ENCODE results near the gene PLPPR5.
"Not testable (repeated sequence)": the region's sequence is repeated elsewhere in the genome, so short reads cannot be mapped to it uniquely, and the experiment has no call there.

Gene PLPPR5

DNA sequence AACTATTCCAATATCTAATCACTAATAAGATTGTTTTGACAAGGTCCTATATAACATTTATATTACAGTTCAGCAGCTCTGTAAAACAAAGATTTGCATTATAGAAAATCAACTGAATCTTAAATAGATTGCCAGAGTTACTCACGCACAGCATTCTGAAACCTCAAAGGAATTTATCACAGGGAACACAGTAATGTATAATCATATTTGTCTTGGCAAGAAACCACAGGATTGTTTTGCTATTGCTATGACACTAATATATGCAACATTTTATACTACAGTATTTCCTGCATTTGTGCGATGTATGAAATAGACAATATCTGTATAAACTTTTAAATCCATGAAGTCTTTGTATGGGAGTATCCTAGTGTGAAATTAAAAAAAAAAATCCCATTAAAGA lies 101.4 kb downstream of the PLPPR5 start:
- no peak overlapping the region for H3K4me3 ChIP-seq (ENCODE audit: low read length)
- H3K27me3 ChIP-seq (ENCODE audit: control insufficient read depth, insufficient read depth, low read length) = no peaks in the 10 kb centered on the region
- no peaks in the 10 kb centered on the region for H3K4me1 ChIP-seq (ENCODE audit: control insufficient read depth, insufficient read depth, low read length)
- H3K9ac ChIP-seq (ENCODE audit: low read length) = no peak overlapping the region
- no peaks in the 10 kb centered on the region for H3K36me3 ChIP-seq (ENCODE audit: control insufficient read depth, insufficient read depth, low read length)
- H3K27ac ChIP-seq (ENCODE audit: low read depth, low read length) = no peak overlapping the region

DNA sequence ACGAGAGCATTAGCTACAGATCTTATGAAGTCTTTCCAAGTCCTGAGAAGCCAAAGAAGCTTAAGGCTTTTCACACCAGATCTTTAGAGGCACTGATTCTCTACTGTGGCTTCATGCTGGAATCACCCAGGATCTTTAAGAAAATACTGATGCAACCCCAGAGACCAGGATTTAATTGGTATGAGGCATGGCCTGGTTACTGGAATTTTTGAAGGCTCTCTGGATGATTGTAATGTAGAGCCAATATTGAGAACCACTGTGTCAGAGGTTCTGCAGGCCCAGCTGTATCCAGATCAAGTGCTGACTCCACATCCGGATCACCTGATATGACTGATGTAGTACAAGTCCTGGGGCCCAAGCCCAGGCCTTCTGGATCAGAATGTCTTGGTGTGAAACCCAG lies 105.7 kb downstream of the PLPPR5 start:
- Histone ChIP-seq H3K36me3 (ENCODE audit: control insufficient read depth, insufficient read depth, low read length) (no peaks in the 10 kb centered on the region), H3K4me1 (ENCODE audit: control insufficient read depth, insufficient read depth, low read length) (no peaks in the 10 kb centered on the region), H3K4me3 (ENCODE audit: low read length) (no peak overlapping the region), H3K27me3 (ENCODE audit: control insufficient read depth, insufficient read depth, low read length) (no peaks in the 10 kb centered on the region), H3K27ac (ENCODE audit: low read depth, low read length) (no peak overlapping the region), H3K9ac (ENCODE audit: low read length) (no peak overlapping the region)

DNA sequence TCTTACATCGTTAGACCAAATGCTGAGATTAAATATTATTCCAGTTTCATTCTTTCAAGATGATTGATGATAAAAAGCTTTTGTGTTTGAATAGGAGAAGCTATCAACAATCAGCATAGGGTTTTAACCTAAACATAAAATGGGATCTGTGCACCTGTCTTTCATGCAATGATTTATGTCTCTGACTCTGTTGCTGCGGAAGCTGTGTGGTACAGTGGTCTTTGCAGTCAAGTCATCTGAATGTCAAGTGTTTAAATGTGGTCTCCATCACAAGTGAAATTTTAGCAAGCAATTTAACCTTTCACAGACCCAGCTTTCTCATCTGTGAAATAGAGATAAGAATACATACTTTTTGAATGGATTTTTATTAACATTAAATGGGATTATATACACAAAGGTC lies 107.2 kb downstream of the PLPPR5 start:
- Histone ChIP-seq H3K9ac (ENCODE audit: low read length) (no peak overlapping the region), H3K36me3 (ENCODE audit: control insufficient read depth, insufficient read depth, low read length) (no peaks in the 10 kb centered on the region), H3K4me3 (ENCODE audit: low read length) (no peak overlapping the region), H3K27me3 (ENCODE audit: control insufficient read depth, insufficient read depth, low read length) (no peaks in the 10 kb centered on the region), H3K4me1 (ENCODE audit: control insufficient read depth, insufficient read depth, low read length) (no peaks in the 10 kb centered on the region), H3K27ac (ENCODE audit: low read depth, low read length) (no peak overlapping the region)

DNA sequence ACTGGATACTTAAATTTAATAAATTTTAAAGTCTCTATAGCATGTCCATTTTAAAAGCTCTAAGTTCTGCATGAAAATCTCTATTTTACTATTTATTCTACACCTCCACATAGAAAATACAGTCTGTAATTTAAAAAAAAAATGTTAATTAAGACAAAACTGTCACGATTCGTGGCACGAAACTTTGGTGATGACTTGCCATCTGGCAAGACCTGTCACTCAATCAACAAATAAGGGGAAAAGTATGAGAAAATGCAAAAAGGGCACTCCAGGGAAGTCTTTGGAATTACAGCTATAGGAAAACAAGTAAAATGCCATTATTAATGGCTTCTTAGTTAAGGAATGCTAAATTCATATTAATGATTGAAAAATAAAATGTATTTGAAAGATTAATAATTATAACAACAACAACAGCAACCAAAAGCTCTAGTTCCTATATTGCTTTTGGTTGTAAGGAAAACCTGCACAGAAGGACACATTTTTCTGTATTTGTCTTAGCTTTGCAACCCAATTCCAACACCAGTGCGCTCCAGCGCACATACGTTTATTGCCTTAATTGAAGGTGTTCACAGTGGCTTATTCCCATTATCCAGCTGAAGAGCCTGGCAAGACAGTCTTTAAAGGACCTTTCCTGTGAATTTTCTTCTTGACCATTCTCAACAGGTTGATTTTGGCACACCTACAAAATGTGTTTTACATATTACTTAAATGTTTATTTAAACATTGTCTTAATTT lies 107.8 kb downstream of the PLPPR5 start:
- H3K4me1 ChIP-seq (ENCODE audit: control insufficient read depth, insufficient read depth, low read length) = no peaks in the 10 kb centered on the region
- no peaks in the 10 kb centered on the region for H3K27me3 ChIP-seq (ENCODE audit: control insufficient read depth, insufficient read depth, low read length)
- no peak overlapping the region for H3K27ac ChIP-seq (ENCODE audit: low read depth, low read length)

DNA sequence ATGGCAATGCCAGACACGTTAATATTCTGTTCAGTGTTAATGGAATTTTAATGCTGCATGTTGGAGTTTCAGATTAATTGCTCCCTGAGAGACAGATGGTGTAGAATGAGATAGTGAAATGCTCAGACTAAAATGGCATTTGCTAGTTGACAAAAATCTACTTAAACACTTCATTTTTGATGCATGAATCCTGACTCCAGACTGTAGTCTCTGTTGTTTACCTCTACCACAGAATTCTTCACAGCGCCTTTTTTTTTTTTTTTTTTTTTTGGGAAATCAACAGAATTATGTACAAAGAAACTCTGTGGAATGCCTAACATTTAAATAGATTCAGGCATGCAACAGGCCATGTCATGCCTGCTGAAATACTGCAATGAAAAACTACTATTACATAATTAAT lies 111.3 kb downstream of the PLPPR5 start:
- Histone ChIP-seq H3K4me3 (ENCODE audit: low read length) (no peak overlapping the region), H3K27ac (ENCODE audit: low read depth, low read length) (no peak overlapping the region), H3K27me3 (ENCODE audit: control insufficient read depth, insufficient read depth, low read length) (no peaks in the 10 kb centered on the region), H3K4me1 (ENCODE audit: control insufficient read depth, insufficient read depth, low read length) (no peaks in the 10 kb centered on the region), H3K9ac (ENCODE audit: low read length) (no peak overlapping the region), H3K36me3 (ENCODE audit: control insufficient read depth, insufficient read depth, low read length) (no peaks in the 10 kb centered on the region)

More for the DNA sequence above, 107.8 kb downstream of the PLPPR5 start:
- no peaks in the 10 kb centered on the region for H3K36me3 ChIP-seq (ENCODE audit: control insufficient read depth, insufficient read depth, low read length)
- H3K9ac ChIP-seq (ENCODE audit: low read length) = no peak overlapping the region
- no peak overlapping the region for H3K4me3 ChIP-seq (ENCODE audit: low read length)

DNA sequence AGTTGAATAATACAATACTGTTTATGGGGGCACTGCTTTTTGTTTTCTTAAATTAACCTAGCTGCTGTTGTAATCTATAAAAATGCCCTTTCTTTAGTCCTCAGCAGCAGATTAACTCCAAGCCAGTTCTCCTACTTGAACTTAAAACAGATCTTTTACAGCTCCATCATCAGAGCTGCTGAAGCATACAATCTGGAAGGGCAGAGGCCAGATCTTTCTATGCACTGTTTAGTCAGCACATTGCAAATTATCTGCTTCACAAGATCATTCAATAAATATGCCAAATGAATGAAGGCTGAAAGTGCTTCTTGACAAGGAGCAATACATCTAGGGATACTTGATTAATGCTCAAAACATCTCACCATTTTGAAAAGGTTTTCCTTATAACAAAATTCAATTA lies 115.8 kb downstream of the PLPPR5 start:
- H3K27me3 ChIP-seq (ENCODE audit: control insufficient read depth, insufficient read depth, low read length) = no peaks in the 10 kb centered on the region
- no peak overlapping the region for H3K27ac ChIP-seq (ENCODE audit: low read depth, low read length)
- H3K4me3 ChIP-seq (ENCODE audit: low read length) = no peak overlapping the region
- H3K36me3 ChIP-seq (ENCODE audit: control insufficient read depth, insufficient read depth, low read length) = no peaks in the 10 kb centered on the region
- no peaks in the 10 kb centered on the region for H3K4me1 ChIP-seq (ENCODE audit: control insufficient read depth, insufficient read depth, low read length)
- no peak overlapping the region for H3K9ac ChIP-seq (ENCODE audit: low read length)

DNA sequence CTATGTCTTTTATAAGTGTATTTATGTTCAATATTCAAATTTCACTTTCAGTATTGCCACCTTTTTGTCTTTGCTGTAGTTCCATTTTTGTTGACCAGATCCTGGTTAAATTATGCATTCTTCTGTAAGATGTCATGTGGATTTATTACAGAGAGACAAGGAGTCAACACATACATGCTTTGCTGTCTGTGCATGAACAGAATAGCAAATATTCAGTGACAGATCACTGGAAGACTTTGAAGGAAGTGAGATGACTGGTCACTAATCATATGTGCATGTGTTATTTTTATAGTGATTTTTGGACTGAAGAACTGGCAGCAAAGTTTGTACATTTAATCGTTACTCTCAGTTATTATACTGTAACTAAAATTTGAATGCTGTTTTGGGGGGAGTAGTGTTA lies 117.2 kb downstream of the PLPPR5 start:
- no peak overlapping the region for H3K27ac ChIP-seq (ENCODE audit: low read depth, low read length)

DNA sequence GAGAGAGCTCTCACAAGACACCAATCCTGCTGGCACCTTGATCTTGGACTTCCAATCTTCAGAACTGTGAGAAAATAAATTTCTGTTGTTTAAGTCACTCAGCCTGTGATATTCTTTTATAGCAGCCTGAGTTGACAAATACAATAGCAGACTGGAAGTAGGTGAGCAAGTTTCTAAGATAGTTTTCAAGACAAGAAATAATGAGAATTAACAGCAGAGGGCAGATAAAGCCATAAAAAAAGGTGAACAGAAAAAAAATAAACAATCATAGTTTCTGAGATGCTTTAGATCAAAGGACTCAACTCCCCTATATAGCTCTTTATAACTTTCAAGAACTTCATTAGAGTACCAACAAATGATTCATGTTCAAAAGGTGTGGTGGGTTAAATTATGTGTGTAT lies 119.8 kb downstream of the PLPPR5 start:
- Histone ChIP-seq H3K9ac (ENCODE audit: low read length) (no peak overlapping the region), H3K36me3 (ENCODE audit: control insufficient read depth, insufficient read depth, low read length) (no peaks in the 10 kb centered on the region), H3K4me1 (ENCODE audit: control insufficient read depth, insufficient read depth, low read length) (no peaks in the 10 kb centered on the region), H3K27me3 (ENCODE audit: control insufficient read depth, insufficient read depth, low read length) (no peaks in the 10 kb centered on the region), H3K27ac (ENCODE audit: low read depth, low read length) (no peak overlapping the region), H3K4me3 (ENCODE audit: low read length) (no peak overlapping the region)

More for the DNA sequence above, 117.2 kb downstream of the PLPPR5 start:
- H3K4me3 ChIP-seq (ENCODE audit: low read length) = no peak overlapping the region
- no peak overlapping the region for H3K9ac ChIP-seq (ENCODE audit: low read length)
- no peaks in the 10 kb centered on the region for H3K27me3 ChIP-seq (ENCODE audit: control insufficient read depth, insufficient read depth, low read length)
- no peaks in the 10 kb centered on the region for H3K36me3 ChIP-seq (ENCODE audit: control insufficient read depth, insufficient read depth, low read length)
- no peaks in the 10 kb centered on the region for H3K4me1 ChIP-seq (ENCODE audit: control insufficient read depth, insufficient read depth, low read length)

DNA sequence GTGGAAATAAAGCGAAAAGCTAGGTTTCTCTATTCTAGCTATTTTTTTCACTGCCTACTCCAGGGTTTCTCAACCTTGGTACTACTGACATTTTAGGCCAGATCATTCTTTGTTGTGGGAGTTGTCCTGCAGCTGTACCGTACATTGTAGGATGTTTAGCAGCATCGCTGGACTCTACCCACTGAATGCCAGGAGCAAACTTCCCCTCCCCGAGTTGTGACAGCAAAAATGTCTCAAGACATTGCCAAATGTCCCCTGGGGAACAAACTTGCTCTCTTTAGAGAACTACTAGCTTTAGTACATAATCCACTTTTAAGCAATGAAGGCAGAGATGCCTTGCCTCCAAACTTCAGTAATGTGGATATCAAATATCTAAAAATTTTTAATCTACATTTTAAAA lies 122.8 kb downstream of the PLPPR5 start:
- no peaks in the 10 kb centered on the region for H3K27me3 ChIP-seq (ENCODE audit: control insufficient read depth, insufficient read depth, low read length)
- no peaks in the 10 kb centered on the region for H3K36me3 ChIP-seq (ENCODE audit: control insufficient read depth, insufficient read depth, low read length)
- H3K4me1 ChIP-seq (ENCODE audit: control insufficient read depth, insufficient read depth, low read length) = no peaks in the 10 kb centered on the region
- no peak overlapping the region for H3K4me3 ChIP-seq (ENCODE audit: low read length)
- no peak overlapping the region for H3K9ac ChIP-seq (ENCODE audit: low read length)
- no peak overlapping the region for H3K27ac ChIP-seq (ENCODE audit: low read depth, low read length)

DNA sequence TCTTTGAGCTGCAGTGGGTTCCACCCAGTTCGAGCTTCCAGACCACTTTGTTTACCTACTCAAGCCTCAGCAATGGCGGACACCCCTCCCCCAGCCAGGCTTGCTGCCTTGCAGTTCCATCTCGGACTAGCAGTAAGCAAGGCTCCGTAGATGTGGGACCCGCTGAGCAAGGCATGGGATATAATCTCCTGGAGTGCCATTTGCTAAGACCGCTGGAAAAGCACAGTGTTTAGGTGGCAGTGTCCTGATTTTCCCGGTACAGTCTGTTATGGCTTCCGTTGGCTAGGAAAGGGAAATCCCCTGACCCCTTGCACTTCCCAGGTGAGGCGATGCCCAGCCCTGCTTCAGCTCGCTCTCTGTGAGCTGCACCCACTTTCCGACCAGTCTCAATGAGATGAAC lies 123.4 kb downstream of the PLPPR5 start:
- H3K4me3 ChIP-seq (ENCODE audit: low read length); H3K9ac ChIP-seq (ENCODE audit: low read length); H3K27me3 ChIP-seq (ENCODE audit: control insufficient read depth, insufficient read depth, low read length); H3K27ac ChIP-seq (ENCODE audit: low read depth, low read length); H3K4me1 ChIP-seq (ENCODE audit: control insufficient read depth, insufficient read depth, low read length); H3K36me3 ChIP-seq (ENCODE audit: control insufficient read depth, insufficient read depth, low read length): not testable (repeated sequence)

DNA sequence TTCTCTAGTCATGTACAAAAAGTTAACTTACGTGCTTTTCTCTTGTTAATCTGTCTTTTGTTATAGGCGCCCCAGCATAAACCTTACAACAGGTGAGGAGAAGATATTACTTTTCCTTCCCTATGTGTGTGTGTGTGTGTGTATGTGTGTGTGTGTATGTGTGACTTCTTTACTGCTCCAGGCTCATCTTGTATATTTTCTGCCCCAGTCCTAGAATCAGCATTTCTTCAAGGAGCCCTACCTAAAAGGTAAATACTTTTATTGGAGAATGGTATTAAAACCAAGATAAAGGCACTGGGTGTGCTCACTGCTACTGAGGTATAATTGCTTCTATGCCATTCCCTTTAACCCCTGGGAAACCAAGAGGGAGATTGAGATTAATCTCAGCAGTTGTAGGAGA lies 129.8 kb downstream of the PLPPR5 start:
- Histone ChIP-seq H3K27ac (ENCODE audit: low read depth, low read length) (no peak overlapping the region), H3K9ac (ENCODE audit: low read length) (no peak overlapping the region), H3K36me3 (ENCODE audit: control insufficient read depth, insufficient read depth, low read length) (no peaks in the 10 kb centered on the region), H3K4me3 (ENCODE audit: low read length) (no peak overlapping the region), H3K4me1 (ENCODE audit: control insufficient read depth, insufficient read depth, low read length) (no peaks in the 10 kb centered on the region), H3K27me3 (ENCODE audit: control insufficient read depth, insufficient read depth, low read length) (no peaks in the 10 kb centered on the region)

DNA sequence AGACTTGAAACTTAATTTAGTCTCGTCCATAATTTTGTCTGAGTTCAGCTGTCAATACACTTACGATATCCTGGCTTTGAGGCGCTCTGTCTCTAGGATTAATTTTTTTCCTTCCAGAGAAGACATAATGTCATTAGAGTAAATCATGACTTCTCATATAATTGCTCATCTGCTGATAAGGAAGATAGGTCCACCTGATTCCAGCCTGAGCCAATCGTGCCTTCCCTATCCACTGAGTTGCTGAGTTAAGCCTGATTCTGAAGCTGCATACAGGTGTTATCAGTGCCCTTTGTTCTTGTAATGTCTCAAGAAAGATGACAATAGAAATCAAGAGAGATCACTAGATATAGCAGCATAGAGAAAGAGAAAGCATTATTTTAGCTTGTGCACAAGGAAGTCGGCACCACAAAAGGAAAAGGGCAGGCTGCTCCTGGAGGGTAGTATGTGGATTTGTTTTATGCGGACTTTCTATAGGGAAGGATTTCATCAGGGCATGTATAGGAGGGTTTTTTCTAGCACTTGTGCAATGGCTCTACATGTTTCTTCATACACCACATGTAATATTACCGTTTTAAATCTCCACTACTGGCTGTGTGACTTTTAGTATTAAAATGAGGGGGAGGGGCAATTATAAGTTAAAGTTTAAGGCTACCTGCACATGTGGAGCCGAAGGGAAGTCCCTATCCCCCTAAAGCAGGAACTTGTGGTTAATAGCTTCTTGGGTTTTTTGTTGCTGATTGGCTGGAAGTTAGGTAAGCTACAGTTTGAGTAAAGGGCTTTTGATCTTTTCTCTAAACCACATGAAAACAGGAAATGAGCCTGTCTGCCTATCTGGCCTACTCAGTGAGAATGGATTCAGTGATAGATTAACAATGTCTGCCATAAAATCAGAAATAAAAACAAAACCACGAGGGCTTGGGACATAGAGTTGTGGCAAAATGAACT lies 133.4 kb downstream of the PLPPR5 start:
- Histone ChIP-seq H3K36me3 (ENCODE audit: control insufficient read depth, insufficient read depth, low read length) (no peaks in the 10 kb centered on the region), H3K4me3 (ENCODE audit: low read length) (no peak overlapping the region), H3K9ac (ENCODE audit: low read length) (no peak overlapping the region), H3K27ac (ENCODE audit: low read depth, low read length) (no peak overlapping the region), H3K4me1 (ENCODE audit: control insufficient read depth, insufficient read depth, low read length) (no peaks in the 10 kb centered on the region), H3K27me3 (ENCODE audit: control insufficient read depth, insufficient read depth, low read length) (no peaks in the 10 kb centered on the region)
